ENCODE data around the gene CDH8.

- TF ChIP-seq POLR2AphosphoS5 (IDR thresholded peaks at IDR 0.05; ENCODE audit: insufficient read depth, low read depth, low read length) = no peak
- TF ChIP-seq POLR2A (IDR thresholded peaks at IDR 0.05; ENCODE audit: low read depth, low read length) = no peak
- no peak for TF ChIP-seq CTCF (IDR thresholded peaks at IDR 0.05; ENCODE audit: extremely low read depth in 1 of 2, insufficient read depth in 1 of 2, low read depth in 1 of 2, low read length in 2 of 2)
These were observed 212.9 kb downstream of the CDH8 start for GRCh38 chr16:61823326-61823725.
